H1 (cell line): ENCODE data around the gene SGMS1. TPM values are rescaled to one million over a fixed set of nuclear protein-coding genes. Genes with fewer than 3 reads are reported as not detected.

Source experiments
- CTCF ChIA-PET: fragments of 300-600 bp; sonication (Branson Sonifier 250); formaldehyde crosslinking; loops from one replicate; lab custom pipeline; 2021; ENCODE audit not compliant: partially characterized antibody; lab: Charles Lee
- POLR2A ChIA-PET: fragments of 300-600 bp; sonication (Branson Sonifier 250); formaldehyde crosslinking; loops from one replicate; lab custom pipeline; 2021; ENCODE audit warnings: inconsistent platforms; ENCODE audit not compliant: partially characterized antibody; lab: Charles Lee
- DNase-seq, 2 experiments: peaks; one replicate each; pipeline versions ENCODE4 v3.0.0 to v3.0.0-alpha.2; 2010 to 2022; ENCODE audit warnings: low spot score in 2 of 2, low read depth in 1 of 2, mixed read lengths in 1 of 2
- FAIRE-seq: peaks from 2 replicates; lab custom pipeline; 2011; peaks lifted over from hg19 to GRCh38; lab: Jason Lieb, UNC
- H2AFZ ChIP-seq: 2 replicates; pipeline ENCODE4 v1.8.1; 2012; ENCODE audit warnings: low read length, inconsistent platforms
- H2AK5ac ChIP-seq: 2 replicates; pipeline ENCODE4 v1.6.1; 2013; ENCODE audit warnings: low read depth, low read length
- H2BK120ac ChIP-seq: replicated peaks from 2 replicates; pipeline ENCODE3; 2013; ENCODE audit warnings: low read depth, low read length, inconsistent platforms
- H2BK12ac ChIP-seq: 2 replicates; pipeline ENCODE4 v1.6.1; 2013; ENCODE audit warnings: low read depth, low read length
- H2BK15ac ChIP-seq: 2 replicates; pipeline ENCODE4 v1.6.1; 2013; ENCODE audit warnings: low read length
- H2BK20ac ChIP-seq: 2 replicates; pipeline ENCODE4 v1.6.1; 2013; ENCODE audit warnings: low read length
- H2BK5ac ChIP-seq: 2 replicates; pipeline ENCODE4 v1.6.1; 2013; ENCODE audit warnings: low read depth, low read length
- H3K14ac ChIP-seq: 2 replicates; pipeline ENCODE4 v1.6.1; 2013; ENCODE audit warnings: inconsistent platforms; ENCODE audit not compliant: insufficient read length
- H3K18ac ChIP-seq: 2 replicates; pipeline ENCODE4 v1.6.1; 2013; ENCODE audit warnings: low read length; ENCODE audit errors: extremely low read depth
- H3K23ac ChIP-seq: 2 replicates; pipeline ENCODE4 v1.6.1; 2013; ENCODE audit warnings: inconsistent platforms; ENCODE audit not compliant: insufficient read length
- H3K23me2 ChIP-seq: 2 replicates; pipeline ENCODE4 v1.6.1; 2013; ENCODE audit warnings: low read depth, low read length
- H3K27ac ChIP-seq: 2 replicates; pipeline ENCODE4 v1.6.1; 2011; ENCODE audit warnings: low read depth, low read length, inconsistent platforms
- H3K27me3 ChIP-seq, 4 experiments: replicated peaks in 1 of 4; 1 replicate in 1 of 4; 2 replicates in 3 of 4; pipeline versions ENCODE4 v1.6.1 to v1.8.1; 2011 to 2013; ENCODE audit warnings: low read length in 3 of 4, mild to moderate bottlenecking in 3 of 4, inconsistent platforms in 2 of 4, mixed read lengths in 2 of 4, moderate library complexity in 1 of 4; ENCODE audit not compliant: control insufficient read depth in 3 of 4, insufficient read depth in 3 of 4; ENCODE audit errors: extremely low read depth in 1 of 4
- H3K36me3 ChIP-seq, 4 experiments: 2 replicates each; pipeline versions ENCODE4 v1.6.1 to v1.8.1; 2011 to 2013; ENCODE audit warnings: mild to moderate bottlenecking in 4 of 4, low read length in 3 of 4, moderate library complexity in 2 of 4, control low read depth in 1 of 4, inconsistent platforms in 1 of 4; ENCODE audit not compliant: insufficient read depth in 4 of 4, control insufficient read depth in 2 of 4
- H3K4ac ChIP-seq: replicated peaks from 2 replicates; pipeline ENCODE3; 2013; ENCODE audit warnings: low read length, low read depth, mixed read lengths, inconsistent platforms; ENCODE audit not compliant: insufficient read length
- H3K4me1 ChIP-seq, 4 experiments: replicated peaks in 1 of 4; 1 replicate in 1 of 4; 2 replicates in 3 of 4; pipeline versions ENCODE4 v1.6.1 to v1.8.1; 2011 to 2013; ENCODE audit warnings: low read length in 3 of 4, inconsistent platforms in 2 of 4, mixed read lengths in 1 of 4; ENCODE audit not compliant: insufficient read depth in 4 of 4, control insufficient read depth in 3 of 4
- H3K4me2 ChIP-seq, 2 experiments: 2 replicates each; pipeline versions ENCODE4 v1.6.1 to v1.8.1; 2011 to 2013; ENCODE audit warnings: low read depth in 2 of 2, low read length in 2 of 2, control low read depth in 1 of 2, inconsistent platforms in 1 of 2, mild to moderate bottlenecking in 1 of 2; ENCODE audit not compliant: insufficient read depth in 1 of 2
- H3K4me3 ChIP-seq, 4 experiments: fragments of 200-600, 300-600 bp in 1 of 4; sonication (generic), shearing (Covaris generic), sonication (Bioruptor Twin) in 1 of 4; 2 replicates each; pipeline versions ENCODE4 v1.5.1 to v1.8.1; 2011 to 2016; ENCODE audit warnings: low read length in 4 of 4, low read depth in 3 of 4, control low read depth in 2 of 4, inconsistent platforms in 2 of 4, mild to moderate bottlenecking in 2 of 4, mixed read lengths in 1 of 4, moderate library complexity in 1 of 4; ENCODE audit not compliant: insufficient read depth in 2 of 4; ENCODE audit errors: extremely low read depth in 1 of 4
- H3K56ac ChIP-seq: replicated peaks from 2 replicates; pipeline ENCODE3; 2013; ENCODE audit warnings: low read depth, mild to moderate bottlenecking, mixed read lengths, low read length, inconsistent platforms; ENCODE audit not compliant: insufficient read length
- H3K79me1 ChIP-seq: 2 replicates; pipeline ENCODE4 v1.6.1; 2013; ENCODE audit warnings: low read depth, low read length, control low read depth
- H3K79me2 ChIP-seq, 2 experiments: 2 replicates each; pipeline versions ENCODE4 v1.6.1 to v1.8.1; 2012 to 2013; ENCODE audit warnings: low read length in 2 of 2, mild to moderate bottlenecking in 2 of 2, inconsistent platforms in 1 of 2; ENCODE audit not compliant: insufficient read depth in 2 of 2, control insufficient read depth in 1 of 2
- H3K9ac ChIP-seq, 4 experiments: replicated peaks in 1 of 4; 1 replicate in 1 of 4; 2 replicates in 3 of 4; pipeline versions ENCODE4 v1.6.1 to v1.8.1; 2011 to 2013; ENCODE audit warnings: low read depth in 3 of 4, low read length in 3 of 4, control low read depth in 2 of 4, mild to moderate bottlenecking in 2 of 4, moderate library complexity in 2 of 4, inconsistent platforms in 1 of 4; ENCODE audit errors: extremely low read depth in 1 of 4
- H3K9me3 ChIP-seq, 2 experiments: 2 replicates each; pipeline versions ENCODE4 v1.6.1 to v1.8.1; 2012 to 2013; ENCODE audit warnings: mild to moderate bottlenecking in 2 of 2, moderate library complexity in 2 of 2, control low read depth in 1 of 2, inconsistent platforms in 1 of 2, low read depth in 1 of 2, low read length in 1 of 2, mixed read lengths in 1 of 2; ENCODE audit not compliant: insufficient read depth in 2 of 2
- H4K20me1 ChIP-seq, 2 experiments: replicated peaks in 1 of 2; 2 replicates each; pipeline versions ENCODE3 to v1.8.1; 2011 to 2013; ENCODE audit warnings: inconsistent platforms in 2 of 2, low read length in 2 of 2, mild to moderate bottlenecking in 1 of 2; ENCODE audit not compliant: insufficient read depth in 2 of 2, control insufficient read depth in 1 of 2
- H4K5ac ChIP-seq: 2 replicates; pipeline ENCODE4 v1.6.1; 2013; ENCODE audit warnings: low read length, low read depth, mixed read lengths, inconsistent platforms; ENCODE audit not compliant: insufficient read length
- H4K8ac ChIP-seq: 2 replicates; pipeline ENCODE4 v1.8.0; 2013; ENCODE audit warnings: mild to moderate bottlenecking, moderate library complexity, low read length, inconsistent platforms; ENCODE audit not compliant: insufficient read depth; ENCODE audit errors: extremely low read depth
- H4K91ac ChIP-seq: replicated peaks from 2 replicates; pipeline ENCODE3; 2013; ENCODE audit warnings: low read length, mixed read lengths, inconsistent platforms; ENCODE audit not compliant: insufficient read length
- CBX5 ChIP-seq: fragments of 300-800, 300-1000 bp; sonication (generic); IDR thresholded peaks from 2 replicates; pipeline ENCODE4 v1.7.1; 2016; ENCODE audit warnings: antibody characterized with exemption, low read length, low read depth
- CBX8 ChIP-seq: fragments of 300-800, 300-1000 bp; sonication (generic); IDR thresholded peaks from 2 replicates; pipeline ENCODE4 v1.7.1; 2016; ENCODE audit warnings: low read depth, low read length, borderline replicate concordance
- CREB1 ChIP-seq: IDR thresholded peaks from 2 replicates; pipeline ENCODE4 v1.6.1; 2012; ENCODE audit warnings: inconsistent platforms
- EZH2 ChIP-seq: fragments of 200-600 bp; sonication (generic); IDR thresholded peaks from 2 replicates; pipeline ENCODE4 v1.7.1; 2012; ENCODE audit warnings: low read depth, mild to moderate bottlenecking, moderate library complexity, low read length, inconsistent platforms; ENCODE audit not compliant: severe bottlenecking
- JUN ChIP-seq: IDR thresholded peaks from 2 replicates; pipeline ENCODE4 v1.6.1; 2011; ENCODE audit warnings: low read depth, mild to moderate bottlenecking, improper control_type of control experiment, low read length
- JUND ChIP-seq: IDR thresholded peaks from 2 replicates; pipeline ENCODE4 v1.6.1; 2011; ENCODE audit warnings: mild to moderate bottlenecking, improper control_type of control experiment, low read length
- POLR2A ChIP-seq, 2 experiments: IDR thresholded peaks; 1 replicate in 1 of 2; 2 replicates in 1 of 2; pipeline ENCODE4 v1.6.1; 2011; ENCODE audit warnings: low read depth in 2 of 2, low read length in 2 of 2, mild to moderate bottlenecking in 2 of 2; ENCODE audit errors: control extremely low read depth in 1 of 2
- RXRA ChIP-seq: IDR thresholded peaks from 2 replicates; pipeline ENCODE4 v1.6.1; 2011; ENCODE audit warnings: low read depth, mild to moderate bottlenecking, low read length, moderate library complexity; ENCODE audit not compliant: insufficient read depth
- SIN3A ChIP-seq, 2 experiments: IDR thresholded peaks in 1 of 2; conservative IDR thresholded peaks in 1 of 2; 2 replicates each; pipeline ENCODE4 v1.6.1; 2011 to 2012; ENCODE audit warnings: low read length in 2 of 2, improper control_type of control experiment in 1 of 2, low read depth in 1 of 2, mild to moderate bottlenecking in 1 of 2
- WGBS, 2 experiments: shearing (Covaris generic) in 1 of 2; methylation state at CpG; one replicate each; pipeline versions ENCODE4 v1.1.6 to v1.1.7; 2013 to 2015; ENCODE audit warnings: low lambda C conversion rate in 2 of 2, mixed read lengths in 2 of 2, inconsistent platforms in 1 of 2, low coverage in 1 of 2, missing lambda C conversion rate in 1 of 2; ENCODE audit not compliant: insufficient replicate concordance in 2 of 2, insufficient coverage in 1 of 2, insufficient read length in 1 of 2; ENCODE audit errors: extremely low coverage in 1 of 2, missing lambda C conversion rate in 1 of 2; 5-methylcytosine and 5-hydroxymethylcytosine counted together
- polyA plus RNA-seq, 7 experiments: library from polyadenylated mRNA; depleted of rRNA in 3 of 7; stranded (reverse) in 5 of 7; unstranded in 2 of 7; fragments of >200 nt in 5 of 7; fragments of 200-250 nt in 2 of 7; gene quantifications; 1 replicate in 5 of 7; 2 replicates in 1 of 7; 4 replicates in 1 of 7; pipeline versions ENCODE4 v1.2.1 to v1.2.3, GENCODE V29; 2011 to 2013; ENCODE audit warnings: missing spikeins in 2 of 7, mixed read lengths in 2 of 7
- total RNA-seq: library from RNA; stranded (reverse); fragmentation: NEBNext Ultra II Directional; extraction: Animal tissue kit (Norgen Biotek cat#: 25700); gene quantifications from 2 replicates; pipeline ENCODE4 v1.2.1, GENCODE V29; 2021
- TF ChIP-seq, protein P1 (sequence below): IDR thresholded peaks from 2 replicates; pipeline ENCODE4 v1.6.1; 2012; ENCODE audit warnings: inconsistent platforms

Gene SGMS1
- total and polyA plus RNA-seq, 2 of the 8 experiments (the other 6 are each of a cell fraction or from before 2014, with no cell fraction given) = 6.0 to 15.6 TPM

DNA sequence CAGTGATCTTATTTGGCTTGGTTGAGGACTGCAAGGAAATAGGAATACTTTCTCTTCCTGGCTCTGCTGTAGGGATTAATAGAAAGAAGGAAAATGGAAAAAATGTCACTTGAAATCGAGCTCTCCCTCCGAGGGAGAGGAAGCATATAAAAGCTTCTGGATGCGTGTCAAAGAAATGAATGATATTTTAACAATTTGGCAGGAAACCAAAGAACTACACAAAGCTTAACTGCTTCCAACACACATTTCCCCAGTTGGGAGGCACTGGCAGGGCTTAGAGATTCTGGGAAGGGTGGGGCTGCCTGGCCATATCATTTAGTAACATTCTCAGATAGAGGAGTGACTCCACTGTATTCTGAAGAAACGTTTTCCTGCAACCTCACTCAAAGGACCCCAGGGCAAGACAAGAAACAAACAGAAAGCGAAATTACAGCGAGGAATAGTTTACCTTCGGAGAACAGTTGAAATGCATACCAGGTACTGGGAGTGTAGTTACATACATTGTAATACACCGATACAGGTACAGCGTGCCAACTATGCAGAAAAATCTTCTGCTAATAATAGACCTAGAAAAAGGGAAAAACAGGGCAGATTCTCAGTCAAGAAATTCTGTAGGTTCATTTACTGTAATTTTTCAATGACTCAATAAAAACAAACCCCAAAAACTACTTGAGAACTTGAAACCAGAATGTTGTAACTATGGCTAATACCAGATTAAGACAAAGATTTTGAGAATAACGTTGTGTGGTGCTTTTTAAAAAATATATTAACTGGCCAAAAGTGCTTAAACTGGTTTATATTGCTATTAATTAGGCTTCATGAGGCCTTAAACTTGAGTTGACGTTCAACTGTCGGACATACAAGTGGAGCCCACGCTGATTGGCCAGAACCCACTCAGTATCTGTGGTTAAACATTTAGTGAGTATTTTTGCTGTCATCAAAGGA lies 296.7 kb downstream of the SGMS1 start:
- no peak overlapping the region for H3K14ac ChIP-seq
- H3K4me1 ChIP-seq = peaks cover 3 to 10% (median 4%) of the 10 kb centered on the region in 4 experiments; a peak in 5 of 7 replicates
- POLR2A ChIA-PET = interaction anchor here (1.4 kb wide), 1 partner anchor 45 kb away, joined by 3 read pairs; no protein-coding TSS in a partner anchor
- H4K8ac ChIP-seq = no peak overlapping the region
- no peak overlapping the region for H3K56ac ChIP-seq
- H3K23ac ChIP-seq = no peak overlapping the region
- no peak overlapping the region for H2AK5ac ChIP-seq
- no peak overlapping the region for H2BK120ac ChIP-seq
- H2BK12ac ChIP-seq = no peak overlapping the region; the same call in 1 of the 2 replicates
- H2AFZ ChIP-seq = no peak overlapping the region
- no peak overlapping the region for H3K18ac ChIP-seq
- no peaks in the 10 kb centered on the region for H3K27me3 ChIP-seq
- H3K27ac ChIP-seq = no peak overlapping the region
- no peak overlapping the region for H3K9ac ChIP-seq
- H3K4me2 ChIP-seq = no peak overlapping the region
- H3K4me3 ChIP-seq = no peak overlapping the region
- CTCF ChIA-PET = interaction anchor here (1.8 to 2.7 kb wide), 3 partner anchors 11 to 20 kb away, joined by 5 to 8 read pairs (median 7); no protein-coding TSS in a partner anchor
- H4K91ac ChIP-seq = no peak overlapping the region
- no peak for FAIRE-seq
- H3K79me1 ChIP-seq = no peaks in the 10 kb centered on the region
- H2BK20ac ChIP-seq = no peak overlapping the region
- WGBS, 2 experiments = 86% methylated on average over 13 of the region's 13 CpGs; no CpG with 5 or more reads in 1 of the 2 experiments
- H3K4ac ChIP-seq = no peak overlapping the region
- no peak overlapping the region for H2BK15ac ChIP-seq
- no peak overlapping the region for H4K5ac ChIP-seq
- no peaks in the 10 kb centered on the region for H3K79me2 ChIP-seq
- no peaks in the 10 kb centered on the region for H3K9me3 ChIP-seq
- no peaks in the 10 kb centered on the region for H3K36me3 ChIP-seq
- H3K23me2 ChIP-seq = no peaks in the 10 kb centered on the region; the same call in 1 of the 2 replicates
- no peak overlapping the region for H2BK5ac ChIP-seq
- H4K20me1 ChIP-seq = no peaks in the 10 kb centered on the region
- no peak for DNase-seq
- no peak for TF ChIP-seq EZH2
- no peak for TF ChIP-seq JUN
- no peak for TF ChIP-seq POLR2A (IDR thresholded peaks at IDR 0.05; ENCODE audit: control extremely low read depth in 1 of 2, low read depth in 2 of 2, low read length in 2 of 2)
- TF ChIP-seq SIN3A (conservative IDR thresholded peaks at IDR 0.05 in 1 of 2, IDR thresholded peaks at IDR 0.05 in 1 of 2; ENCODE audit: low read depth in 1 of 2, low read length in 2 of 2) = no peak
- TF ChIP-seq JUND = no peak
- TF ChIP-seq, protein P1, sequence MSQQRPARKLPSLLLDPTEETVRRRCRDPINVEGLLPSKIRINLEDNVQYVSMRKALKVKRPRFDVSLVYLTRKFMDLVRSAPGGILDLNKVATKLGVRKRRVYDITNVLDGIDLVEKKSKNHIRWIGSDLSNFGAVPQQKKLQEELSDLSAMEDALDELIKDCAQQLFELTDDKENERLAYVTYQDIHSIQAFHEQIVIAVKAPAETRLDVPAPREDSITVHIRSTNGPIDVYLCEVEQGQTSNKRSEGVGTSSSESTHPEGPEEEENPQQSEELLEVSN = no peak
- TF ChIP-seq RXRA = no peak
- no peak for TF ChIP-seq CREB1
- TF ChIP-seq CBX5 = no peak
- TF ChIP-seq CBX8 = no peak
